Measurements from ENCODE around the gene SENP1. TPM values are rescaled to one million over a fixed set of nuclear protein-coding genes. Genes with fewer than 3 reads are reported as not detected.

SENP1 gene
- total and polyA plus RNA-seq, 2 of the 13 experiments (the other 11 are each of a cell fraction or from before 2014, with no cell fraction given), result 14.0 to 20.2 TPM

DNA sequence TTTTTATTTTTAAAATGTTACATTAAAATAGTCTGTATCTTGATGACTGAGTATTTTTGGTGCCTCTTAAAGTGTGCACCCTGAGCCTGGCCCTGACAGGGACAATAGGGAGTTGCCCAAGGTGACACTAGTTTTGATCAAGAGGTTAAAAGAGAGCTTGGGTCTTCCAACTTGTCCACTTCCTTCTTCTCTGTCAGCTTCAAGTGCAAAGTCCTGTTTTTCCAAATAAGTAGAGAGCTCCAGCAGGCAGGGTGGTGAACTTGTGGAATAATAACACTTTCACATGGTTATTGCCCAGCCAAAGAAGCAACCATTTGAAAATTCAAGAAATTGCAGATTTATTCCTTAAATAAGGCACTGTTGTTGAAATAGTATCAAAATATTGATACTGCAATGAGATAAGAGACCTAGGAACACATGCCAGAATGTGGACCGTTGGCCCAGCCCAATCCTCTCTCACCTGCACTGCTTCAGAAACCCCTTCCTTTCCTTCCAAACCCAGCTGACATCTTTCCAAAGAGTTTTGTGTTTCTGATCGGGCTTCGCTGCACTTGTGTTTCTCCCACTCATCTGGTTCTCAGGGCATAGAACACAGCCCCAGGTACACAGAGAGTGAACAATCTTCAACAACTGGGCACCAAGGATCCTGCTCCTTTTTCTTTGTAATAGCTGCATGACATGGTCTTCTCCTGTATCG, 87.8 kb downstream of the SENP1 start:
- intact Hi-C loops (cut with micrococcal nuclease; ENCODE audit: unreplicated experiment), result no loop called here
- H3K27me3 ChIP-seq (ENCODE audit: control insufficient read depth in 1 of 2, insufficient read depth in 2 of 2, low read length in 2 of 2), result no peaks in the 10 kb centered on the region
- ChIA-PET CTCF (ENCODE audit: low intra/inter-chr PET ratio, low total read pairs) (no interaction called here), POLR2A (interaction anchor here (1.1 to 1.3 kb wide), 2 partner anchors 19 to 113 kb away, joined by 3 read pairs; partner anchors contain the start of gene VDR)
- FAIRE-seq (peak; percentile 57), DNase-seq (ENCODE audit: low spot score) (no peak), ATAC-seq (no peak)
- no peak overlapping the region for H3K4me3 ChIP-seq (replicated peaks in 1 of 3; ENCODE audit: insufficient read depth in 1 of 3, low read depth in 2 of 3, low read length in 3 of 3)
- 0 out of 2 replicates have a peak overlapping the region, but pooled peaks have one; percentile 67 for H3K4me2 ChIP-seq (ENCODE audit: low read depth, low read length)
- no peak overlapping the region for H3K9ac ChIP-seq (ENCODE audit: insufficient read depth, low read depth, low read length)
- in situ Hi-C loops (cut with HindIII; ENCODE audit: extremely low pct_ligation_motif_present, low pct_unique_long_range_greater_than_20kb), result no loop called here
- no peak overlapping the region for H2AFZ ChIP-seq (ENCODE audit: low read length)
- H3K9me3 ChIP-seq (ENCODE audit: low read length), result no peaks in the 10 kb centered on the region
- no peaks in the 10 kb centered on the region for H3K79me2 ChIP-seq (ENCODE audit: insufficient read depth, low read length)
- BruUV-seq (replicated peaks), result no TSS peak
- no peaks in the 10 kb centered on the region for H4K20me1 ChIP-seq (ENCODE audit: insufficient read depth, low read length)
- peaks cover 52% of the 10 kb centered on the region for H3K4me1 ChIP-seq (ENCODE audit: insufficient read depth, low read length)
- no peak overlapping the region for H3K27ac ChIP-seq (ENCODE audit: extremely low read length, insufficient read depth, low read length)
- WGBS (ENCODE audit: low lambda C conversion rate), result 61% methylated on average over 4 of the region's 4 CpGs
- H3K36me3 ChIP-seq (replicated peaks in 1 of 2; ENCODE audit: control insufficient read depth in 1 of 2, insufficient read depth in 2 of 2, low read length in 2 of 2), result no peaks in the 10 kb centered on the region
- TF ChIP-seq ELF3 (CRISPR knock-in tag; IDR thresholded peaks at IDR 0.05) (peak; percentile 55; the same call in 1 of the 2 replicates), ZNF652 (CRISPR knock-in tag; IDR thresholded peaks at IDR 0.05; ENCODE audit: borderline replicate concordance, low read depth) (0 out of 2 replicates have a peak, but pooled peaks have one; percentile 32), HNF4A (CRISPR knock-in tag; IDR thresholded peaks at IDR 0.05) (peak; percentile 43; the same call in 1 of the 2 replicates), ZNF12 (CRISPR knock-in tag; IDR thresholded peaks at IDR 0.05) (no peak), ZNF337 (CRISPR knock-in tag; IDR thresholded peaks at IDR 0.05; ENCODE audit: borderline replicate concordance, low read depth) (no peak), GTF2F1 (IDR thresholded peaks at IDR 0.05; ENCODE audit: low read length) (no peak), SRF (IDR thresholded peaks at IDR 0.05; ENCODE audit: low read depth, low read length) (peak; percentile 83), SAP130 (CRISPR knock-in tag; IDR thresholded peaks at IDR 0.05; ENCODE audit: low read depth) (0 out of 2 replicates have a peak, but pooled peaks have one; percentile 16)

- H3K4me3 ChIP-seq (replicated peaks in 1 of 3; ENCODE audit: insufficient read depth in 1 of 3, low read depth in 2 of 3, low read length in 3 of 3), result peak overlapping the region in 1 of 3 experiments; percentile 43; a peak in 1 of 6 replicates
- peaks cover 46% of the 10 kb centered on the region for H3K4me1 ChIP-seq (ENCODE audit: insufficient read depth, low read length)
- intact Hi-C loops (cut with micrococcal nuclease; ENCODE audit: unreplicated experiment) (no loop called here), in situ Hi-C loops (cut with HindIII; ENCODE audit: extremely low pct_ligation_motif_present, low pct_unique_long_range_greater_than_20kb) (no loop called here)
- H2AFZ ChIP-seq (ENCODE audit: low read length), result no peak overlapping the region
- no peaks in the 10 kb centered on the region for H3K27me3 ChIP-seq (ENCODE audit: control insufficient read depth in 1 of 2, insufficient read depth in 2 of 2, low read length in 2 of 2)
- H3K27ac ChIP-seq (ENCODE audit: extremely low read length, insufficient read depth, low read length), result no peak overlapping the region
- no peaks in the 10 kb centered on the region for H3K79me2 ChIP-seq (ENCODE audit: insufficient read depth, low read length)
- H4K20me1 ChIP-seq (ENCODE audit: insufficient read depth, low read length), result no peaks in the 10 kb centered on the region
- no peak for ATAC-seq
- H3K9ac ChIP-seq (ENCODE audit: insufficient read depth, low read depth, low read length), result no peak overlapping the region
- BruUV-seq (replicated peaks), result no TSS peak
- H3K4me2 ChIP-seq (ENCODE audit: low read depth, low read length), result peak overlapping the region; percentile 67
- 40% methylated on average over 5 of the region's 5 CpGs for WGBS (ENCODE audit: low lambda C conversion rate)
- FAIRE-seq, result no peak
- no peaks in the 10 kb centered on the region for H3K9me3 ChIP-seq (ENCODE audit: low read length)
- ChIA-PET CTCF (ENCODE audit: low intra/inter-chr PET ratio, low total read pairs) (no interaction called here), POLR2A (interaction anchor here (0.9 to 1.3 kb wide), 3 partner anchors 20 to 140 kb away, joined by 3 read pairs; partner anchors contain the start of genes ASB8 and VDR)
- no peaks in the 10 kb centered on the region for H3K36me3 ChIP-seq (replicated peaks in 1 of 2; ENCODE audit: control insufficient read depth in 1 of 2, insufficient read depth in 2 of 2, low read length in 2 of 2)
- no peak for DNase-seq (ENCODE audit: low spot score)
- TF ChIP-seq, protein P1, sequence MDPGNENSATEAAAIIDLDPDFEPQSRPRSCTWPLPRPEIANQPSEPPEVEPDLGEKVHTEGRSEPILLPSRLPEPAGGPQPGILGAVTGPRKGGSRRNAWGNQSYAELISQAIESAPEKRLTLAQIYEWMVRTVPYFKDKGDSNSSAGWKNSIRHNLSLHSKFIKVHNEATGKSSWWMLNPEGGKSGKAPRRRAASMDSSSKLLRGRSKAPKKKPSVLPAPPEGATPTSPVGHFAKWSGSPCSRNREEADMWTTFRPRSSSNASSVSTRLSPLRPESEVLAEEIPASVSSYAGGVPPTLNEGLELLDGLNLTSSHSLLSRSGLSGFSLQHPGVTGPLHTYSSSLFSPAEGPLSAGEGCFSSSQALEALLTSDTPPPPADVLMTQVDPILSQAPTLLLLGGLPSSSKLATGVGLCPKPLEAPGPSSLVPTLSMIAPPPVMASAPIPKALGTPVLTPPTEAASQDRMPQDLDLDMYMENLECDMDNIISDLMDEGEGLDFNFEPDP (CRISPR knock-in tag; conservative IDR thresholded peaks at IDR 0.05), result no peak
- TF ChIP-seq CBX2 (IDR thresholded peaks at IDR 0.05; ENCODE audit: low read depth, low read length), result no peak
- TF ChIP-seq CBX2 (CRISPR knock-in tag; IDR thresholded peaks at IDR 0.05; ENCODE audit: low read depth), result no peak
- TF ChIP-seq, protein P2, sequence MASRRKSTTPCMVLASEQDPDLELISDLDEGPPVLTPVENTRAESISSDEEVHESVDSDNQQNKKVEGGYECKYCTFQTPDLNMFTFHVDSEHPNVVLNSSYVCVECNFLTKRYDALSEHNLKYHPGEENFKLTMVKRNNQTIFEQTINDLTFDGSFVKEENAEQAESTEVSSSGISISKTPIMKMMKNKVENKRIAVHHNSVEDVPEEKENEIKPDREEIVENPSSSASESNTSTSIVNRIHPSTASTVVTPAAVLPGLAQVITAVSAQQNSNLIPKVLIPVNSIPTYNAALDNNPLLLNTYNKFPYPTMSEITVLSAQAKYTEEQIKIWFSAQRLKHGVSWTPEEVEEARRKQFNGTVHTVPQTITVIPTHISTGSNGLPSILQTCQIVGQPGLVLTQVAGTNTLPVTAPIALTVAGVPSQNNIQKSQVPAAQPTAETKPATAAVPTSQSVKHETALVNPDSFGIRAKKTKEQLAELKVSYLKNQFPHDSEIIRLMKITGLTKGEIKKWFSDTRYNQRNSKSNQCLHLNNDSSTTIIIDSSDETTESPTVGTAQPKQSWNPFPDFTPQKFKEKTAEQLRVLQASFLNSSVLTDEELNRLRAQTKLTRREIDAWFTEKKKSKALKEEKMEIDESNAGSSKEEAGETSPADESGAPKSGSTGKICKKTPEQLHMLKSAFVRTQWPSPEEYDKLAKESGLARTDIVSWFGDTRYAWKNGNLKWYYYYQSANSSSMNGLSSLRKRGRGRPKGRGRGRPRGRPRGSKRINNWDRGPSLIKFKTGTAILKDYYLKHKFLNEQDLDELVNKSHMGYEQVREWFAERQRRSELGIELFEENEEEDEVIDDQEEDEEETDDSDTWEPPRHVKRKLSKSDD (CRISPR knock-in tag; IDR thresholded peaks at IDR 0.05; ENCODE audit: low read depth), result no peak
- no peak for TF ChIP-seq ZNF619 (CRISPR knock-in tag; IDR thresholded peaks at IDR 0.05)
- no peak for TF ChIP-seq GPN1 (CRISPR knock-in tag; IDR thresholded peaks at IDR 0.05; ENCODE audit: borderline replicate concordance)
- TF ChIP-seq SOX13 (IDR thresholded peaks at IDR 0.05), result no peak
- no peak for TF ChIP-seq SOX13 (CRISPR knock-in tag; conservative IDR thresholded peaks at IDR 0.05 in 1 of 2, IDR thresholded peaks at IDR 0.05 in 1 of 2)
Measured at GRCh38 chr12:48017496-48017895, 88.4 kb downstream of the SENP1 start.

Data from HepG2 (cell line).